Measurements from ENCODE around the gene DNAJA4.

Gene DNAJA4

GRCh38 chr15:78232951-78233350 lies 31.4 kb upstream of the DNAJA4 start:
- Histone ChIP-seq H3K9me2 (ENCODE audit: low read depth, low read length) (no peaks in the 10 kb centered on the region), H2AFZ (ENCODE audit: low read length) (no peak overlapping the region), H3K4me2 (ENCODE audit: low read length) (no peak overlapping the region), H3F3A (ENCODE audit: insufficient read depth, low read length) (no peaks in the 10 kb centered on the region), H3K9ac (ENCODE audit: low read length) (no peak overlapping the region), H3K36me3 (ENCODE audit: insufficient read depth, low read length) (no peaks in the 10 kb centered on the region), H3K4me1 (ENCODE audit: insufficient read depth, low read length, severe bottlenecking) (no peaks in the 10 kb centered on the region), H3K27ac (ENCODE audit: low read depth, low read length, poor library complexity, severe bottlenecking) (no peak overlapping the region), H3K9me3 (ENCODE audit: low read length) (no peaks in the 10 kb centered on the region), H3K27me3 (ENCODE audit: insufficient read depth, low read length) (0 out of 2 replicates have a peak, but pooled peaks cover 11% of the 10 kb centered on the region), H4K20me1 (ENCODE audit: insufficient read depth, low read length) (no peaks in the 10 kb centered on the region), H3K79me2 (ENCODE audit: insufficient read depth, low read length) (no peaks in the 10 kb centered on the region), H3K4me3 (ENCODE audit: low read depth, low read length, poor library complexity, severe bottlenecking) (no peak overlapping the region)
- TF ChIP-seq EZH2 (IDR thresholded peaks at IDR 0.05; ENCODE audit: borderline replicate concordance, low read length) = no peak
- TF ChIP-seq CTCF (IDR thresholded peaks at IDR 0.05; ENCODE audit: low read length) = no peak

GRCh38 chr15:78233496-78233895 lies 30.9 kb upstream of the DNAJA4 start:
- Histone ChIP-seq H3K9ac (ENCODE audit: low read length) (no peak overlapping the region), H3K9me2 (ENCODE audit: low read depth, low read length) (no peaks in the 10 kb centered on the region), H3K36me3 (ENCODE audit: insufficient read depth, low read length) (no peaks in the 10 kb centered on the region), H3K4me1 (ENCODE audit: insufficient read depth, low read length, severe bottlenecking) (no peaks in the 10 kb centered on the region), H2AFZ (ENCODE audit: low read length) (no peak overlapping the region), H3K27ac (ENCODE audit: low read depth, low read length, poor library complexity, severe bottlenecking) (no peak overlapping the region), H3K4me2 (ENCODE audit: low read length) (no peak overlapping the region), H3K9me3 (ENCODE audit: low read length) (no peaks in the 10 kb centered on the region), H3K4me3 (ENCODE audit: low read depth, low read length, poor library complexity, severe bottlenecking) (no peak overlapping the region), H3K79me2 (ENCODE audit: insufficient read depth, low read length) (no peaks in the 10 kb centered on the region), H3F3A (ENCODE audit: insufficient read depth, low read length) (no peaks in the 10 kb centered on the region), H3K27me3 (ENCODE audit: insufficient read depth, low read length) (0 out of 2 replicates have a peak, but pooled peaks cover 8% of the 10 kb centered on the region), H4K20me1 (ENCODE audit: insufficient read depth, low read length) (no peaks in the 10 kb centered on the region)
- TF ChIP-seq EZH2 (IDR thresholded peaks at IDR 0.05; ENCODE audit: borderline replicate concordance, low read length) (no peak), CTCF (IDR thresholded peaks at IDR 0.05; ENCODE audit: low read length) (no peak)

GRCh38 chr15:78234515-78235040 lies 29.8 kb upstream of the DNAJA4 start, which contains the start of gene ACSBG1:
ACSBG1 (minus strand) TSS chr15:78234565; CDS start chr15:78234501, 64 bp downstream.
- Histone ChIP-seq H3K9ac (ENCODE audit: low read length) (no peak within 1 kb of the TSS), H3K79me2 (ENCODE audit: insufficient read depth, low read length) (no peaks in the 10 kb centered on the region), H3K4me2 (ENCODE audit: low read length) (no peak within 1 kb of the TSS), H3K36me3 (ENCODE audit: insufficient read depth, low read length) (no peaks in the 10 kb centered on the region), H4K20me1 (ENCODE audit: insufficient read depth, low read length) (no peaks in the 10 kb centered on the region), H3F3A (ENCODE audit: insufficient read depth, low read length) (no peaks in the 10 kb centered on the region), H3K27ac (ENCODE audit: low read depth, low read length, poor library complexity, severe bottlenecking) (no peak within 1 kb of the TSS), H2AFZ (ENCODE audit: low read length) (no peak within 1 kb of the TSS), H3K4me3 (ENCODE audit: low read depth, low read length, poor library complexity, severe bottlenecking) (no peak within 1 kb of the TSS), H3K9me3 (ENCODE audit: low read length) (no peaks in the 10 kb centered on the region), H3K4me1 (ENCODE audit: insufficient read depth, low read length, severe bottlenecking) (no peaks in the 10 kb centered on the region), H3K9me2 (ENCODE audit: low read depth, low read length) (no peaks in the 10 kb centered on the region), H3K27me3 (ENCODE audit: insufficient read depth, low read length) (0 out of 2 replicates have a peak, but pooled peaks cover 8% of the 10 kb centered on the region)
- TF ChIP-seq EZH2 (IDR thresholded peaks at IDR 0.05; ENCODE audit: borderline replicate concordance, low read length) (no peak), CTCF (IDR thresholded peaks at IDR 0.05; ENCODE audit: low read length) (no peak)

Data from OCI-LY1 (cell line).